ENCODE data around the gene NAALADL2. TPM values are rescaled to one million over a fixed set of nuclear protein-coding genes. Genes with fewer than 3 reads are reported as not detected.

Gene NAALADL2
- total and polyA plus RNA-seq, 2 of the 8 experiments (the other 6 are each of a cell fraction or from before 2014, with no cell fraction given) = 0.12 to 0.22 TPM

- Histone ChIP-seq H2BK12ac (ENCODE audit: low read depth, low read length) (no peak overlapping the region), H3K79me2 (ENCODE audit: control insufficient read depth in 1 of 2, insufficient read depth in 2 of 2, low read length in 2 of 2) (no peaks in the 10 kb centered on the region), H3K27me3 (replicated peaks in 1 of 4; ENCODE audit: control insufficient read depth in 3 of 4, extremely low read depth in 1 of 4, insufficient read depth in 3 of 4, low read length in 3 of 4) (peaks cover 0 to 2% (median 0%) of the 10 kb centered on the region in 4 experiments; a peak in 1 of 7 replicates), H2BK5ac (ENCODE audit: low read depth, low read length) (no peak overlapping the region), H3K27ac (ENCODE audit: low read depth, low read length) (no peak overlapping the region), H2BK20ac (ENCODE audit: low read length) (no peak overlapping the region), H3K4me3 (ENCODE audit: extremely low read depth in 1 of 4, insufficient read depth in 2 of 4, low read depth in 3 of 4, low read length in 4 of 4) (no peak overlapping the region), H3K79me1 (ENCODE audit: low read depth, low read length) (no peaks in the 10 kb centered on the region), H3K56ac (replicated peaks; ENCODE audit: insufficient read length, low read depth, low read length) (no peak overlapping the region), H2AFZ (ENCODE audit: low read length) (no peak overlapping the region), H2AK5ac (ENCODE audit: low read depth, low read length) (no peak overlapping the region), H3K18ac (ENCODE audit: extremely low read depth, low read length) (no peak overlapping the region), H3K9ac (replicated peaks in 1 of 4; ENCODE audit: extremely low read depth in 1 of 4, low read depth in 3 of 4, low read length in 3 of 4) (no peak overlapping the region), H4K20me1 (replicated peaks in 1 of 2; ENCODE audit: control insufficient read depth in 1 of 2, insufficient read depth in 2 of 2, low read length in 2 of 2) (no peaks in the 10 kb centered on the region), H3K4me1 (replicated peaks in 1 of 4; ENCODE audit: control insufficient read depth in 3 of 4, insufficient read depth in 4 of 4, low read length in 3 of 4) (no peaks in the 10 kb centered on the region), H3K9me3 (ENCODE audit: insufficient read depth in 2 of 2, low read depth in 1 of 2, low read length in 1 of 2) (no peaks in the 10 kb centered on the region), H4K5ac (ENCODE audit: insufficient read length, low read depth, low read length) (no peak overlapping the region), H3K23ac (ENCODE audit: insufficient read length) (no peak overlapping the region), H3K36me3 (ENCODE audit: control insufficient read depth in 2 of 4, insufficient read depth in 4 of 4, low read length in 3 of 4) (no peaks in the 10 kb centered on the region), H2BK120ac (replicated peaks; ENCODE audit: low read depth, low read length) (no peak overlapping the region), H3K4me2 (ENCODE audit: insufficient read depth in 1 of 2, low read depth in 2 of 2, low read length in 2 of 2) (no peak overlapping the region), H4K8ac (ENCODE audit: extremely low read depth, insufficient read depth, low read length) (no peak overlapping the region), H2BK15ac (ENCODE audit: low read length) (no peak overlapping the region), H4K91ac (replicated peaks; ENCODE audit: insufficient read length, low read length) (no peak overlapping the region), H3K23me2 (ENCODE audit: low read depth, low read length) (no peaks in the 10 kb centered on the region), H3K14ac (ENCODE audit: insufficient read length) (no peak overlapping the region), H3K4ac (replicated peaks; ENCODE audit: insufficient read length, low read depth, low read length) (no peak overlapping the region)
- TF ChIP-seq TBP (IDR thresholded peaks at IDR 0.05; ENCODE audit: low read depth, low read length) (no peak), SIRT6 (IDR thresholded peaks at IDR 0.05; ENCODE audit: low read length) (no peak), RNF2 (IDR thresholded peaks at IDR 0.05; ENCODE audit: borderline replicate concordance, low read depth, low read length, missing control alignments, poor library complexity, severe bottlenecking) (no peak), HDAC2 (IDR thresholded peaks at IDR 0.05; ENCODE audit: borderline replicate concordance in 1 of 2, low read depth in 2 of 2, low read length in 2 of 2) (no peak), CEBPB (IDR thresholded peaks at IDR 0.05; ENCODE audit: low read depth, low read length) (no peak), KDM4A (IDR thresholded peaks at IDR 0.05; ENCODE audit: low read depth, low read length, severe bottlenecking) (no peak), POLR2AphosphoS5 (IDR thresholded peaks at IDR 0.05; ENCODE audit: low read depth, low read length) (no peak), TEAD4 (IDR thresholded peaks at IDR 0.05; ENCODE audit: low read depth, low read length) (no peak), E2F6 (IDR thresholded peaks at IDR 0.05) (no peak), SIX5 (IDR thresholded peaks at IDR 0.05; ENCODE audit: low read depth, low read length) (no peak), SP4 (IDR thresholded peaks at IDR 0.05; ENCODE audit: low read length) (no peak), KDM1A (IDR thresholded peaks at IDR 0.05; ENCODE audit: borderline replicate concordance, low read length) (no peak), EZH2 (IDR thresholded peaks at IDR 0.05; ENCODE audit: low read depth, low read length, severe bottlenecking) (no peak)
- TF ChIP-seq, protein P1, sequence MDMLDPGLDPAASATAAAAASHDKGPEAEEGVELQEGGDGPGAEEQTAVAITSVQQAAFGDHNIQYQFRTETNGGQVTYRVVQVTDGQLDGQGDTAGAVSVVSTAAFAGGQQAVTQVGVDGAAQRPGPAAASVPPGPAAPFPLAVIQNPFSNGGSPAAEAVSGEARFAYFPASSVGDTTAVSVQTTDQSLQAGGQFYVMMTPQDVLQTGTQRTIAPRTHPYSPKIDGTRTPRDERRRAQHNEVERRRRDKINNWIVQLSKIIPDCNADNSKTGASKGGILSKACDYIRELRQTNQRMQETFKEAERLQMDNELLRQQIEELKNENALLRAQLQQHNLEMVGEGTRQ (IDR thresholded peaks at IDR 0.05; ENCODE audit: low read length) = no peak
- ChIA-PET CTCF (ENCODE audit: partially characterized antibody) (no interaction called here), POLR2A (ENCODE audit: partially characterized antibody) (no interaction called here)
- no peak for DNase-seq (ENCODE audit: low read depth in 1 of 2, low spot score in 2 of 2)
- FAIRE-seq = no peak
Observed at GRCh38 chr3:175564363-175564762, 705.2 kb downstream of the NAALADL2 start.
